Measurements from ENCODE around the gene PPP1R9B.

PPP1R9B gene

DNA sequence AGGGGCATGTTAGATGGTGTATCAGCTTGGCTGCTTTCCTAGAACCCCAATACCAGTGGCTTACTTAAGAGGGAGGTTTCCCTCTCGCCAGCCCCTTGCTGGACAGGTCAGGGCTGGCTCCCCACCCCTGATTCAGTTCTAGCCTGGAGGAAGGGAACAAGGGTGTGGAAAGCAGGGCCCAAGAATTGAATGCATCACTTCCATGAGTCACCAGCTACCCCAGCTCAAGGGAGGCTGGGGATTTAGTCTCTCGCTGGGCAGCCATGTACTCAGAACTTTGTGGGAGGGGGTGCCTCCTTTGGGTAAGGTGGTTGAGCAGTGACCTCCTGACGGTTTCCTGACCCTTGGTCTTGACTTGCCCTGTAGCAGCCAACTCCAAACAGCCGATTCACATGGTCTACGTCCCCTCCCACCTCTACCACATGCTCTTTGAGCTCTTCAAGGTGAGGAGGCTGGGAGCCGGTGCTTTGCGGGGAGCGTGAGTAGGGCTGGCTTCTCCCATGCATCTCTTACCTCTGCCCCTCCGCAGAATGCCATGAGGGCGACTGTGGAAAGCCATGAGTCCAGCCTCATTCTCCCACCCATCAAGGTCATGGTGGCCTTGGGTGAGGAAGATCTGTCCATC, 42.6 kb downstream of the PPP1R9B start:
- DNase-seq (ENCODE audit: low read depth in 2 of 2) = no peak

DNA sequence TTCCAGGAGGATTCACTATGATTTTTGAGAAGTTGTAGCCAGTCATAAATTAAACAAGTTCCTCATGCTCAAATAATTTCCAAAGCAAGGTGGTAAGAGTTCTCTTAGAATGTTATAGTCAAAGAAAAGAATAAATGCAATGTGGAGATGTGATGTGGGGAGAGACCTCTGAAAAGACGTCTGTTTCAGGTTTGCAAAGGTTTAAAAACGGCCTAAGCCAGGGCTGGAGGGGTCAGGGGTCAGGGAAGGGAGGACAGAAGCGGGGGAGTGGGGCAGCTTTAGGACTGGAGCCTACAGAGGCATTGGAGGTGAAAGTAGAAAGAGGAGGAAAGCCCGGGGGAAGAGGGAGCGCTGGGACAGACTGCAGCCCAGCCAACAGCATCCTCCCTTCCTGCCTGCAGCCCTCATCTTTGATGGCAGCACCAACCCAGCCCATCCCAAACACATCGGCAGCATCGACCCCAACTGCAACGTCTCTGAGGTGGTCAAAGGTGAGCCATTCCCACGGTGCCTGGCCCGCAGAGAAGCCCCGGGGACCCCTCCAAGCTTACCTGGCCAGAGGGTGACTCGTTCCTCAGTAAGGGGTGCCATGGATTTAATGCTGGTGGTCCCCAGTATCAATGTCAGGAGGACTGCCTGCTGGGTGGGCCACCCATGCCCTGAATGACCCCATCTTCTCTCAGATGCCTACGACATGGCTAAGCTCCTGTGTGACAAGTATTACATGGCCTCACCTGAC, 43.9 kb downstream of the PPP1R9B start:
- no peak for DNase-seq (ENCODE audit: low read depth in 2 of 2)

DNA sequence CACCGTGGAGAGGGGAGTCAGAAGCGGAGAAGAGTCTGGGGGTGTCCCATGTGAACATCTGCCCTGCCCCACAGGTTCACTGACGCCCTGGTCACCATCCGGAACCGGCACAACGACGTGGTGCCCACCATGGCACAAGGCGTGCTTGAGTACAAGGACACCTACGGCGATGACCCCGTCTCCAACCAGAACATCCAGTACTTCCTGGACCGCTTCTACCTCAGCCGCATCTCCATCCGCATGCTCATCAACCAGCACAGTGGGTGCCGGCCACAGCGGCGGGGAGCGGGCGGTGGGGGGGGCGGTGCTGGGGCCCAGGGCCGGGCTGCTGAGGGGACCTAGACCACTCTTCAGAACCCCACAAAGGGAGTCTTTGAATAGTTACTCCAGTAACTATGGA, 44.7 kb downstream of the PPP1R9B start:
- no peak for DNase-seq (ENCODE audit: low read depth in 2 of 2)

DNA sequence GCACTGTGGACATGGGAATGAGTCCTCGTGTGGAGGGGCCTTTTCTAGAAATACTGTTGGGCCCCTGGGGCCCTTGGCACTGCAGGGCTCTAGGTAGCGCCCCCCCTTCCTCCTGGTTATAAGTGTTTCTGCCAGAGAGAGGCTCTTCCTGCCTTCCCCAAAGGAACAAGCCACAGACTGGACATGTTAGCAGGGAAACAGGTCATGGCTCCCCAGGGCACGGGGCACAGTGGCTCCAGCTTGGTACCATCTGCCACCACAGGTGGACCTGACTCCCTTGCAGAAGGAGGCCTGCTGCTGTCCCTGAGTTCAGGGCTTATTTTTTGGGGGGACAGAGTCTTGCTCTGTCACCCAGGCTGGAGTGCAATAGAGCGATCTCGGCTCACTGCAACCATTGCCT, 46.5 kb downstream of the PPP1R9B start:
- no peak for DNase-seq (ENCODE audit: low read depth in 2 of 2)

DNA sequence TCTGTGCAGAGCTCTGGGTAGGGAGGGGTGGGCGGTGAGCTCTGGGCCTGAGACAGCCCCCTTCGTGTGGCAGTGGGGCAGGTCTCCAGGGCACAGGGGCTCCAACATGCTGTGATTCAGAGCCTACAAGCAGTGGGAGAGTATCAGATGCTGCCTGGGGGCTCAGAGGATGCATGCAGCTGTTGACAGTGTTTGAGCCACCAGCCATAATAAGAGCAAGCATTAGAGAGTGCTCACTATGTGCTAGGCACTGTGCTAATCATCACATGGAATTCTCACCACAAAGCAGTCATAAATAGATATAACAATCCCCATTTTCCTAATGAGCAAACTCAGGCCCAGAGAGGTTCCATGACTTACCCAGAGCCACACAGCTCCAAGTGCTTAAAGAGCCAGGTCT, 47.2 kb downstream of the PPP1R9B start:
- no peak for DNase-seq (ENCODE audit: low read depth in 2 of 2)

DNA sequence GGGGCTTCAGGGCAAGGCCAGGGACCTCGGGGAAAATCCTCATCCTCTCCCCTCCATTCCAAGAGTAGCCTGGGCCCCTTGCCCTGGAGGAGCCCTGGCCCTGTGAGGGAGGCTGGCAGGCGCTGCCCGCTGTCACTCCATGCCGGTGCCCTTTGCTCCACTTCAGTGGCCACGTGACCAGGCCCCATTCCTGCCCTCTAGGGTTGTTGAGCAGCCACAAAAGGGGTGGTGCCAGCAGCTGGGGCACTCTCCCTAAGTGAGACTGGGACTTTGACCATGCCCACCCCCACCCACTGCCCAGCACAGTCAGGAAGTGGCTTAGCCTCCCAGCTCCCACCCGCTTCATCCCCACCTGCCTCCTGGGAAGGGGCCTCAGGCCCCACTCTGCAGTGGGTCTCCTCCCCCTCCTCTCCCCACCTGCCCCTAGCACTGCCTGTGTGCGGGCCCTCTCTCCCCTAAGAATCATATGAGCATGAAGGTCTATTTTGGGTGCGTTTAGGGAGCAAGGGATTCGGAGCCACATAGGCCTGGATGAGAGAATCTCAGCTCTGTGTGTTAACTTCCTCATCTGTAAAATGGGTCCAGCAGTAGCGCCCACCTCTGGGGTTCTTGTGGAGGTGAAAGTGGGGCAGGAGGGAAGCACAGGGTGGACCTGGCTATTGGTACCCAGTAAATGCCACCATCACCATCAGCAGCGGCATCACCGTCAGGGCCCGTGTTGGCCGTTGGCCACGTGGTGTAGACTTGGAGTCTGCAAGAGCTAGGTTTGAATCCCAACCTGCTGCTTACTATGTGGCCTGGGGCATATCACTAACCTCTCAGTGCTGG, 48.1 kb downstream of the PPP1R9B start:
- DNase-seq (ENCODE audit: low read depth in 2 of 2) = no peak

DNA sequence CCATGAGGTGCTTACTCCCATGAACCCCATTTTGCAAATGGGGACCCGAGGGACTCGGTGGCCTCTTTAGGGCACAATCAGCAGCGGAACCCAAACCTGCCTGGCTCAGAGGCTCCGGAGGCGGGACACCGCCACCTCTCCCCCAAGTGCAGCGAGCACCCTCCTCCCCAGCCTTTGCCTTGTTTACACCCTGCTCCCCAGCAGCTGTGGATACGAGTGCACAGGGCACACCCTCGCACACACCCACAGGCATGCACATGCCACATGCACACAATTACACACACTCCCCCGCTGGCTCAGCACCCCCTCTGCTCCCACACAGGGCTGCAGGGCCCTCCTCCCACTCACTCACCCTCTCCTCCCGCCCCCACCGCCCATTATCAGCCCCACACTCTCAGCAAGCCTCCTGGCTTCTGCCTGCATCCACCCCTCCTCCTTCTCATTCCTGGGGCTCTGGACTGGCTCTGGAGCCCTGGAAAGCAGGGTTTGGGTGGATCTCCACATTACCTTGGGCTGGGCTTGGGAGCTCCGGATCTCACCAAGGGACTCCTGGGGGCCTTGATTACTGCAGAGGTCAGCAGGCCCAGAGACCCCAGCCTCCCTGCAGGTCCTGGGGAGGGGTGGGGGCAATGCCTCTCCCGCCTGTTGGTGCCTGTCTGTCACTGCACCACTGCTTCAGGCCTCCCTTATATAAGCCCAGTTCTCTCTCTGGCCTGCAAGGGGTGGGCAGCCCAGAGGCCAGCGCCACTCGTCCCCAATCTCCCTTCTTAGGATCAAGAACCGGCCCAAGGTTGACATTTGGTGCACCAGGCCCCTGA, 48.9 kb downstream of the PPP1R9B start:
- no peak for DNase-seq (ENCODE audit: low read depth in 2 of 2)

DNA sequence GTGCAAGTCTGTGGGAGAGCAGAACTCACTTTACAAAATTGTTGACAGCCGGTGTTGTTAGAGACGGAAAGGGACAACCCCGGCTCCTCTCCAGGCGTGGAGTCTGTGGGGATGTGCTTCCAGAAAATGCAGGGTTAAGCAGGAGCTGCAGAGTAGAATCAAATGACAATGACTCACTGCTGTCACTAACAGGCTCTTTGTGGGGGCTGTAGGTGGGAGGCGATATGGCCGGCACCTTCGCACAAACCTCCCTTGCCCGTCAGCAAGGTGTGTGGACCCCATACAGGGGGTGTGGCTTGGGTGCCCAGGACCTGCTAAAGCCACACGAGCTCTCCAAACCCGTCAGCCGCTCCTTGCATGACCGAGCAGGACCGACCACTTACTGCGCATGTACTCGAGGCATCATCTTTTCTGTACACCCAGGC, 49.5 kb downstream of the PPP1R9B start:
- no peak for DNase-seq (ENCODE audit: low read depth in 2 of 2)

DNA sequence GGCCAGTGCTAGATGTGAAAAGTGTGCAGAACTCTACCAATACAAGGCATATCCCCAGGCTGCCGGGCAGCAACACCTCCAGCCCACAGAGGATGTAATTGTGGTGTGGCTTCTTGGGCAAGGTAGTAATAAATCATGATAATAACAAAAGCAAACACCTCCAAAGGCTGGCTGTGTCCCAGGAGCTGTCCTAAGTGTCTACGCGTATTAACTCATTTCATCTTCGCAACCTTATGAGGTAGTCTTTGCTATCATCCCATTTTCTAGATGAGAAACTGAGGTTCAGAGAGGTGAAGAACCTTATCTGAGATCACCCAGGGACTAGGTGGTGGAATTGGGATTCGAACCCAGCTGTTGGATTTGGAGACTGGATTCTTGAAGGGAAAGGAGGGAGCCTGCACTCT, 50.0 kb downstream of the PPP1R9B start:
- DNase-seq (ENCODE audit: low read depth in 2 of 2) = no peak

DNA sequence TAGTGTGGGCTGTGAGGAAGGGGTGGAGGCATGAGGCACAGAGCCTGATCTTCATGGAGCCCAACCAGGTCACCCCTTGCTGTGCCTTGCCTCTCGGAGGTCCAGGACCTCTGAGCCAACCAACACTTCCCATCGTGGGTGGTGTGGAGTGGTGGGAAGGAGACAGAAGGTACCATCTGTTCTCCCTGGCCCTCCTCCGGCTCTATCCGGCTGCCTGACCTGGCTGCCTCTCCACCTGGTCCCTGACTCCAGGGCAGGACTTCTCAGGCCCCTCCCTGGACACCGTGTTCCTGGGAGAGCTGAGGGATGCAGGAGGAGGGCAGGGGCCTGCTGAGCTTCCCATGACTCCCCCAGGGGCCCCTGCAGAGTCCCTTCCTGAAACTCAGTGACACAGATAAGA, 51.5 kb downstream of the PPP1R9B start:
- DNase-seq (ENCODE audit: low read depth in 2 of 2) = no peak

DNA sequence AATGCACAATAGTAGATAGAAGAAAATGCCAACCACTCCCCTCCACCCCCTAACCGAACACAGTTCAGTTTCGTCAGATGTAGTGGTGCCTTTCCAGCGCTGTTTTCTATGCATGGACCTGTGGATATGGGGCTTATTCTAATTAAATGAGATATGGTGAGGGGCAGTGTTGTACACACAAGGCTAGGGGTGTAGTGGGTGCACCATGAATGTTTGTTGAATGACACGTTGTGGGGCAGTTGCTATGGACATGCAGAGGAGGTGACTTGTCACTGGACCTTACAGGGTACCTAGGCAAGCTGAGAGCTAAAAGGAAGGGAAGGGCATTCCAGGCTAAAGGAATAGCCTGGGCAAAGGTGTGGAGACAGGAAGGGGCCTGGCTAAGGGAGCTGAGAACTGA, 51.9 kb downstream of the PPP1R9B start:
- DNase-seq (ENCODE audit: low read depth in 2 of 2) = no peak

DNA sequence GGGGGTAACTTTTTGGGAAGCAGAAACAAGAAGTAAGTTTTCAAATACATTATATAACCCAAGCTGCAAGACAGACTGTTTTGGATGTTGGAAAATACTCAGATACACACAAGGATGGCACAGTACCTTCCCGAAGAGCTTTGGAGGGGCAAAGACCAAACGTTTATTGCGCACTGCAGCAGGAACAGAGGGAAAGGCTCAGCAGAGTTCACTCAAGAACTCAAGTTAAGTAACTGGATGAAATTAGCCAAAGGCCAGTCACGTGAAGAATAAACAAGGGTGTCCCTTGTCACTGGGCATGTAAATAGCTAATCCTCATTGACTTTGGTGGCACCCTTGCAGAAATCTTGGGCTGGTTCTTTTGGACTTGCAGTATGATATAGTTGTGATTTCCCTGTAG, 52.6 kb downstream of the PPP1R9B start:
- DNase-seq (ENCODE audit: low read depth in 2 of 2) = no peak

DNA sequence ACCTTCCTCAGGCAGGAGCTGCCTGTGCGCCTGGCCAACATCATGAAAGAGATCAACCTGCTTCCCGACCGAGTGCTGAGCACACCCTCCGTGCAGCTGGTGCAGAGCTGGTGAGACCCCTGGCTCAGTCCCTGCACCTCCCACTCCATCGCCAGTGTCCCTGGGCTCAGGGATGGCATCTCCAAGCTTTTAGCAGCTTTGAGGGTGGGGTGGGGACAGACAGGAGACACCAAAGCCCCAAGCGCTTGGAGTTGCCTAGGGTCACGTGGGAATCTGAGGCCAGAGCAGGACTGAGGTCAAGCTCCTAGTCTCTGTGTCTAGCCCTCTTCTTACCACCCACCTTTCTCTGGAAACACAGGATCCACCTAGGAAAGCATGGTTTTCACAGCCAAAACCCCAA, 53.0 kb downstream of the PPP1R9B start:
- DNase-seq (ENCODE audit: low read depth in 2 of 2) = no peak

DNA sequence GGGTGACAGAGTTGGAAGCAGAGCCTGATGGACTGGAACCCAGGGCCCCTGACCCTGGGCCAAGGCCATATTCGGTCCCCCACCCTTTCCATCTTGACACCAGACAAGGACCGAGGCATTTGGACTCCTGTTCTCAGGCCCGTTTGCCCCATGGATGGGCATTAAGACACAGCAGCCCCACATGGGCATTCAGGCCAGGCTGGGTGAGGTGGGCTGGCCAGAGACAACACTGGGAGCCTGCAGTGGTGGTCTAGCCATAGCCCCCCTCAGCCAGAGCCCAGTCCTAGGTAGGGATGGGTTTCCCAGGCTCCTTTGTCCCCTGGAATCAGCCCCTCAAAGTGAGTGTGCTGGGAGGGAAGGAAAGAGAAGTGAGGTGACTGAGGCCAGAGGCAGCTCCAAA, 53.7 kb downstream of the PPP1R9B start:
- DNase-seq (ENCODE audit: low read depth in 2 of 2) = no peak

DNA sequence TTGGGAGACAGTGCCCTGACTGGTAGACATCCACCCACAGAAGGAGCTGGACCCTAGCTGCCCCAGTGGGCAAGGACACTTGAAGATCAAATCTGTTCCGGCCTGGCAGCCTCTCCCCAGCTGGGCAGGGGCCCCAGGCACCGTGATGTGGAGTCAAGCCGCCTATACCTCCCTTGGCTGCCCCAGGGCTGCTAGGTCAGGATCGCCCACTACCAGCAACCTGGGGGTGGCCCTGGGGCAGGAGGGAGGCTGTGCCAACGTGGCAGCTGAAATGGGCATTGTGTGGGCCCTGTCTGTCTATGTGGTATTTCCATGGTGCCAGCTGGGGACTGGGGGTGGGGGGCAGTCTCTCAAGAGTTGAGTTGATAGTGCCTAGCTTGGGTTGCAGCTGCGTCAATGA, 54.4 kb downstream of the PPP1R9B start:
- DNase-seq (ENCODE audit: low read depth in 2 of 2) = no peak

DNA sequence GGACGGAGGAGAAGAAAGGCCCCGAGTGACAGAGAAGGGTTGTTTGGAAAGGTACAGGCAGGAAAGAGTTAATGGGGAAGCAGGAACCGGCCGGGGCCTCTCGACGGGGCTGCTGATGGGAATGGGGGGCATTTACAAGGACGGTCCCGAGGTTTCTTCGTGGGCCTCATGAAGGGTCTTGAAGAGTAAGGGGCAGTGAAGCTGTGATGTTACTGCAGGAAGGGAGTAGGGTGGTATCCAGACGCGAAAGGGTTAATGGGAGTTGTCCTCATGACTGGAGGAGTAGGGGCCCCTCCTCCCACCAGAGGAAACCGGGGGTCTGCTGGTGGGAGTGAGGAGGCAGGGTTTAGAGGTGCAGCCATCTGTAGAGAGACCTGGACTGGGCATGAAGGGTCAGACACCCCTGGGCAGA, 54.8 kb downstream of the PPP1R9B start:
- DNase-seq (ENCODE audit: low read depth in 2 of 2) = no peak

DNA sequence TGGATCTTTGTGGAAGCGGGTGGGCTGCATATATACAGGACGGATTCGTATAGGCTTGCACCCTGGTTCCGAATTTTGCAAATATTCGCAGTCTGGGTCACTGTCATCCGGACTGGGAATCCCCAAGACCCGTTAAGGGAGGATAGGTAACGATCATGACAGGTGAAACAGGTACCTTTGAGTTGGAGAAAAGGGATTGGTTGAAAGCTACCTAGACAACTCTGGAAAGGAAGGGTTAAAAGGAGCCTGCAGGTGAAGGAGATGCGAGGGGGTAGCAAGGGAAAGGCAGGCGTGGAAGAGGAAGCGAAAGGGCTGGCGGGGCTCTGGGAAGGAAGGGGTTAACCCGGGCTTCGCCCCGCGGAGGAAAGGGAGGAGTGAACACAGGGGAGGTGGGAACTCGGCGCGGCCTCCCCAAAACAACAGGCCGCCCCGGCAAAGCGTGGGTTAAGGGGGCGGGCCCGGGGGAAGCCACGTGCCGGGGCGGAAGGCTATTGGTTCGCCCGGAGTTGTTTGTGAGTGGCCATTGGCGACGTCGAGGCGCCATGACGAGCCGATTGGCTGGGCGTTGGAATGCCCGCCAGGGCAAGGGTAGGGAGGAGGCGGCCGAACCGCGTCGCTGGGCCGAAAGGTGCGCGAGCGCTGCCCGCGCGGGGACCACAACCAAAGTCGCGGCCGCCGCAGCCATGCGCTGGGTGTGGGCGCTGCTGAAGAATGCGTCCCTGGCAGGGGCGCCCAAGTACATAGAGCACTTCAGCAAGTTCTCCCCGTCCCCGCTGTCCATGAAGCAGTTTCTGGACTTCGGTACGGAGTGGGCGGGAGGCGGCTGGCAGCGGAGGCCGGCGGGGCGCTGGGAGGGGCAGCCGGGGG, 55.5 kb downstream of the PPP1R9B start, which contains the start of gene PDK2:
Gene PDK2, plus strand, starts transcription at position 599 of the 867 bp plus-strand sequence. Its CDS starts 85 bp downstream, at position 684.
- peak; percentile 91 to 93 for DNase-seq (ENCODE audit: low read depth in 2 of 2)

DNA sequence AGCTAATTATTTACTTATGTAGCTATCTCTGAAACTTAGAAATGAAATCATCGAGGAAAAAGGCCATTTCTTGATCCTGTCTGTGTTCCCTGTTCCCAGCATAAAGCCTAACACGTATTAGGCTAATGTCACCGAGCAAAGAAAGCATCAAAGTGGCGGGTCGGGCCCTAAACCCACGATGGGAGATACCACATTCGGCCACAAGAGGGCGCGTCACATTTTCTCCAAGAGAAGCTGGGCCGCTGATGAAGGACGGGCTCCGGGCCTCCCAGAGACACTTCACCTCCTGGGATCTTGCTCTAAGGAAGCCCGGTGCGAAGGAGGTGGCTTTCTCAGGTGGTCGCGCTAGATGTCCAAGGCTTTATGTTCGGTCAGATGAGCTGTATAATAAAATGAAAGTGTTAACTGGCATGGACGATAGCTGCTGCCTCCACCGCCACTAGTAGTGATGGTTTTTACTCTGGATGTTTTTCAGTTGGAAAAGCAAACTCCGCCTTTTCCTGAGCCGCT, 56.2 kb downstream of the PPP1R9B start:
- peak; percentile 74 to 95 for DNase-seq (ENCODE audit: low read depth in 2 of 2)

DNA sequence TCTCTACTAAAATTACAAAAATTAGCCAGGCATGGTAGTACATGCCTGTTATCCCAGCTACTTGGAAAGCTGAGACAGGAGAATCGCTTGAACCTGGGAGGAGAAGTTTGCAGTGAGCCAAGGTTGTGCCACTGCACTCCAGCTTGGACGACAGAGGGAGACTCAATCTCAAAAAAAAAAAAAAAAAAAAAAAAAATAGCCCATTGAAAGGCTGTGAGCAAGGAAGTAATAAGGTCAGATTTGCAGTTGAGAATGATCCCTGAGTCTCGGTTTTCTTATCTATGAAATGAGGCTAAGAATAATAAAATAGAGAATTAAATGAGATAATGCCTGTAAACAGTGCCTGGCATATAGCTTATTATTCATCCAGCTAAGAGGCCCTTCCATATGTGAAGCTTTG, 56.7 kb downstream of the PPP1R9B start:
- DNase-seq (ENCODE audit: low read depth in 2 of 2) = no peak

DNA sequence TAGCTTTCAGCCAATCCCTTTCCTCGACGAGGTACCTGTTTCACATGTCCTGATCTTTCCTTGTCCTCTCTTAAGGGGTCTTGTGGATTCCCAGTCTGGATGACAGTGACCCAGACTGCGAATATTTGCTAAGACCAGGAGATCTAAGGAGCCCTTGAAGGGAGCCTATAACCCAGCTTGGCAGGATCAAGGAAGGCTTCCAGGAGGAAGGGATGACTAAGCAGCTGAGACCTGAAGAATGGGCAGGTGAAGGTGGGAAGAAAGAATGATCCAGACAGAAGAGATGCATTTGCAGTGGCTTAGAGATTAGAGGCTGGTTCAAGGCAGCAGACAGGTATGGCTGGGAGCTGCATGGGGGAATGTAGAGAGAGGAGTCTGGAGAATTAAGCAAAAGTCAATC, 57.2 kb downstream of the PPP1R9B start:
- DNase-seq (ENCODE audit: low read depth in 2 of 2) = no peak

DNA sequence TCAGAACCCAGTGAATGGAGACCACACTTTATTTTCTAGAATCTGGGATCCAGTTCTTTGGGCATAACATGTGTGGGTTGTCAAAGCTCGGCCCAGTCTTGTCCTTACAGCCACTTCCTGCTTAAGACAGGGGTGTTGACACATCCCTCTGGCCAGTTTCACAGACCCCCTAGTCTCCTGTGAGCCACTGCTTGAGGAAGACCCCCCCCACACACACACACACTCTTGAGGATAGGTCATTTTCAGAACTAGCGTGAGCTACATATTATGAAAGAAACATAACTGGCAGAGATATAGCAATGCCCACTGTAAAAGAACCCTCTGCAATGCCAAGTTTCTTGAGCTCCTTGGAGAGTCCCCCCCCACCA, 58.6 kb downstream of the PPP1R9B start:
- no peak for DNase-seq (ENCODE audit: low read depth in 2 of 2)

All from stimulated activated CD4-positive, alpha-beta T cell treated with anti-CD3 and anti-CD28 coated beads, Interleukin-12 subunit alpha, Interleukin-12 subunit beta, amount 100 ng/mL, for 24 hours (primary cell).